Measurements from ENCODE around the gene ABHD12.
A peak's percentile ranks its signal among the peaks of the same experiment; 100 is the strongest.

ABHD12 gene

DNA sequence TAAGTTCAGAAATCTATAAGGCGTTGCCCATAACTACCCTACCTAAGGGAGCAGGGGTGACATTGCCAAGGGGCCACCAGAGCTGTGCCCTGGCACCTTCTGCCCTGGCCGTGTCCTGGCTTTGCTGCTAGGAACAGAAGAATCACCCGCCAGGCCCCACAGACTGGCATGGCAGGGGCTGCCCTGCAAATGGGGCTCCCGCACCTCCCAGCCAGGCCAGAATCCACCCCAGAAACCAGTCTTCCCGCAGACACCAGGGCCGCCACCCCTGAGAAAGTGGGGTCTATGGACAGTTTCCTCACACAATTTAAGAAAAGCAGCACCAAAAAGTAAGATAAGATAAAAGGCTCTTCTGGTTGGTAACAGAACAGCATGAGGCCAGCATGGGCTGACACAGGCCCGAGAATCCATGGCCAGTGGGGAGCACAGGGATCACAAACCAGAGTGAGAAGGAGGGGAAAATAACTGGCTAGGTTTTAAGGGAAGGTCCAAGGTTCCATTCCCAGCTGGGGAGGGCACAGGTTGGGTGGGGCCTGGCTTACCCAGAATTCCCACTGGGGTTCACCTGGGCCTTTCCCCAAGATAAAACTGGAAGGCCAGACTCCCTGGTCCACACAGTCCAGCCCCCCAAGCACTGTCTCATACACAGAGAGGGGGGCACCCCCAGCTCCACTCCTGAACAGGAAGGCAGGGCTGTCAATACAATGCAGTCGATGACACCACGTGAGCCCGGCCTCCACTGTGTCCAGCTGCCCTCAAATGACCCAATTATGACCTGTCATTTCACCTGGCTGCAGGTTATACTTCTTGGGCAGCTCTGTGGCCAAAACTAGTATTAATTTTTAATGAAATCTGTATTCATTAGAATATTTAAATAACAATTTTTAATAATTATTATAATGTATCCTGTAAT is 83.4 kb downstream of the ABHD12 start:
- no peak for DNase-seq (ENCODE audit: low spot score)

DNA sequence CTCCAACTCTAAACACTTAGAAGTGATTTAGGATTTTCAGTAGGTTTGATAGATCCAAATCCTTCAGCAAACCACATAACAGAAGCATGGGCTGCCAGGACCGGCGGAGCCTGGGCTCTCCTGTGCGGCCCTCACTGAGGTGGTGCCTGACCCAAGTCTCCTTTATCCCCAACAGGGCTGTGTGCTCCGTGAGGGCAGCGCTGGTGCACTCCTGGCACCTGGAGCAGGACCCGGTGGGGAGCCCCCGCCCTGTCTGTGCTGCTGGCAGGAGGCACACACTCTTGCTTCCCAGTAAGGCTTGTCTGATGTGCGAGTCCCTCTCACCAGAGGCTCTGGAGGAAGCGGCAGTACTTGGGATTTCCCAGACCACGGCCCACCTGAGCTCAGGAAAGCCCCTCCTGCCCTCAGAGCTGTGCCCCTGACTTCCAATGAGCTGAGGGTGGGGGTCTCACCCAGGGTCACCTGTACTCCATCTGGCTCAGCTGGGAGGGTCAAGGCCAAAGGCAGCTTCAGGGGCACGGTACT is 86.5 kb downstream of the ABHD12 start:
- no peak for DNase-seq (ENCODE audit: low spot score)

DNA sequence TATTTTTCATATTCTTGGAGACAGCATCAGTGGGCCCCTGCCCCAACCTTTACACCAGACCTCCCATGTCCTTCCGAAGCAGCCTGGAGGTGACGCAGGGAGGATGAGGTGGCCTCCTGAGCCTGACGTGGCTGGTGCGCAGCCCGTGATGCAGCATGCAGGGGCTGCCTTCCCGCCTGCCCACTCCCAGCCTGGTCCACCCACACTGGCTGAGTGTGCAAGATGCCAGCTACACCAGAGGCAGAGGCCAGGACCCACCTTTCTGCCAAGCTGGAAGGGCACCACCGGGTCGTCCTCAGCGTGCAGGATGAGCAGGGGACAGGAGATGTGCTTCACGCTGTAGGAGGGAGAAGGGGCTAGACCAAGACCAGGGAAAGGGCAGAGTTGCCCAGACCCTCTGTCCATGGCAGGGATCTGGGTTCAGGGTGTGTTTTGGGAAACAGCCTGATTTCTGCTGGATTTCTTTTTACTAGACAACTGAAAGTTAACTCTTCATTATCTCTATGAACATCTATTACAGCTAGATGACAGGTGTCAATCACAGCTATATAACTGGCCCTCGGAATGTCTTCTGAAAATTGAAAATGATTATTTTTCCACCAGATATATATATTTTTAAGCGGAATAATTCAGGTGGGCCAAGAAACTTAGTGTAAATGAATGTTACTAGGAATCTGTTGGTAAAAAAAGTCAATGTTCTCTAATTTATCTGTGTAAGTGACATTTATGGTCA is 87.2 kb downstream of the ABHD12 start:
- no peak for DNase-seq (ENCODE audit: low spot score)

DNA sequence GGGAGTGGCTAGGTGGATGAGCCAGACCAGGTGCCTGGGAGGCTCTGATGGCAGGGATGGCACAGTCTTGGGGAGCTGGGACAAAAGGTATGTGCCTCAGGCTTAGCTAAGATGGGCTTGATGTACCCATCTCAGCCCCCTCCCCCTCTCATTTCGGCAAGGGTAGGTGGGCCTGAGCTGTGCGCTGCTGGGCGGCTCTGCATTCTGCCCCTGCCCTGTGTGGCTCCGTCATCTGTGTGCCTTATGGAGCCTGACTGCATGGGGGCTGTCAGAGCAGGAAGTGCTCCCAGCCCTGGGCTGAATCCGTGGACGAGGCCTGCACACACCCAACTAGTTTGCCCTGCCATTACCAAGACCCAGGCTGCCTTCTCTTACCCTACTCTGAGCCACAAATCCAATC is 88.0 kb downstream of the ABHD12 start:
- no peak for DNase-seq (ENCODE audit: low spot score)

DNA sequence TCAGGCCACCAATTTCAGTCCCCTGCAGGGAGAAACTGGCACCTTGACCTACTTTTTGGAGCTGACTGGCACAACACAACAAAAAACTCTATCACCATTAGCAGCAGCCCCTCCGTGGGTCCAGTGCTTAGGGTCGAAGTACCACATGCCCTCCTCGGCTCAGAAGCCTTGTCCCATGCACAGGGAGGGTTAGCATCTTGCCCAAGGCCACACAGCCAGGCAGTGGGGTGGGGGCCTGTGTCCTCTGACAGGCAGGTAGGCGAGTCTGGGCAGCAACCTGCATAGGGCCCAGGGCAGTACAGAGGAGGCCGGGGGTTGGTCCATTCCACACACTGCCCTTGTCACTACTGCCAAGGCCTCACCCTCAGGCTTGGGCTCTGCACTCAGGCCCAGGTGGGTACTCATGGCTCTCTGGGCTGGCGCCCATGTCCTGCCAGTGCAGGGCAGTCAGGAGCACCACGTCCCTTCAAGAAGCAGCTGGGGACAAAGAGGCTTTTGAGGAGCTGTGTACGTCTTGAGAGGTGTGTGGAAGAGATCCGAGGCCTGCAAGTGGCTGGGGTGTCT is 89.2 kb downstream of the ABHD12 start:
- no peak for DNase-seq (ENCODE audit: low spot score)

DNA sequence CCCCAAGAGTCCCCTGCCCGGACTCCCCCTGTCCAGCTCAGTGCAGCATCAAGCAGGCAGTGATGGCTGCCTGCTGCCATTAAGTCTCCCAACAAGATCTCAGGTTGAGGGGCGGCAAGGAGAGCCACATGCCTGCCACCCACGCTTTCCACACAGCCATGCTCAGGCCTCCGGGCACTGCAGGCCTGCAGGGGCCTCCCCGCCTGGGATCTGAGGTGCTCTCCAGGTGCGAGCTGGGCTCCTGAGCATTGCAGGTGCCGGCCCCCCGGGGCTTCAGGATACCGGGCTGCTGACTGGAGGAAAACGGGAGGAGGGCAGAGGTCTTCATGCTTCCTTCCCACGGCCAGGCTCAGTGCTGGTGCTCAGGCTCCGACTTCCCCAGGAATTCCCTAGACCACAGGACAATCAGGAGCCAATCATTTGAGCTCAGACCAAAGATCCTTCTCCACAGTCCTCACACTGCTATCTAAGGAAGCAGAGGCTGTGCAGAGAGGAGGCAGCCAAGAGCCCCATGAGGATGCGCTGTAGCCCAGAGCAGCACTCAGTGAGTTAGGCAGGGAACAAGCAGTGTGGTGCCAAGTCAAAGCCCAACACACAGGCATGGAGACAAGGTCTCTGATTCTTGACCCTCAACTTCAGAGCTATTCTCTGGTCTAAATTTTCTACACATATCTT is 90.0 kb downstream of the ABHD12 start:
- no peak for DNase-seq (ENCODE audit: low spot score)

DNA sequence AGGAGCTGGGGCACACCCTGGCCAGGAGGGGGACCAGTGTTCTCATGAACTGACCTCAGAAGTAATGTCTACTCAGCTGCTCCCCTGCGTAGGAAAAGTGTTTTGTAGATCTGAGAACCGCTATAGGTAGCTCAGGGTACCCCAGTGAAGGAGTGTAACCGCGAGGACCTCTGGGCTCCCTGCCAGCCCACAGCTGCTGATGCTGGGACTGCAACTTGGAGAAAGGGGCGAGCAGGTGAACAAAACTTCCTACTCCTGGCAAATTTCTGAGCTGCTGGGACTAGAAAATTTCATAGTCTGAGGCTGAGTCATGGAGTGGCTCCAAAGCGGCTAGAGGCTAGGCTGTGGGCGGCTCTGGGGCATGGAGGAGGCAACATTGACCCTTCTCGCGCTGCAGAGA is 90.8 kb downstream of the ABHD12 start:
- DNase-seq (ENCODE audit: low spot score), result no peak

DNA sequence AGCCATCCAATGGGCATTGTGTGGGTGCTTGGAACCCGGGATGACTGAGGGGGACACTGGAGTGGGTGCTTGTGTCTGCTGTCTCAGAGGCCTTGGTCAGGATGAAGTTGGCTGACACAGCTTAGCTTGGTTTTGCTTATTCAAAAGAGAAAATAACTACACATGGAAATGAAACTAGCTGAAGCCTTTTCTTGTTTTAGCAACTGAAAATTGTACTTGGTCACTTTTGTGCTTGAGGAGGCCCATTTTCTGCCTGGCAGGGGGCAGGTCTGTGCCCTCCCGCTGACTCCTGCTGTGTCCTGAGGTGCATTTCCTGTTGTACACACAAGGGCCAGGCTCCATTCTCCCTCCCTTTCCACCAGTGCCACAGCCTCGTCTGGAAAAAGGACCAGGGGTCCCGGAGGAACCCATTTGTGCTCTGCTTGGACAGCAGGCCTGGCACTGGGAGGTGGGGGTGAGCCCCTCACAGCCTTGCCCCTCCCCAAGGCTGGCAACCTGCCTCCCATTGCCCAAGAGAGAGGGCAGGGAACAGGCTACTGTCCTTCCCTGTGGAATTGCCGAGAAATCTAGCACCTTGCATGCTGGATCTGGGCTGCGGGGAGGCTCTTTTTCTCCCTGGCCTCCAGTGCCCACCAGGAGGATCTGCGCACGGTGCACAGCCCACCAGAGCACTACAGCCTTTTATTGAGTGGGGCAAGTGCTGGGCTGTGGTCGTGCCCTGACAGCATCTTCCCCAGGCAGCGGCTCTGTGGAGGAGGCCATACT is 93.3 kb downstream of the ABHD12 start:
- DNase-seq (ENCODE audit: low spot score), result no peak

DNA sequence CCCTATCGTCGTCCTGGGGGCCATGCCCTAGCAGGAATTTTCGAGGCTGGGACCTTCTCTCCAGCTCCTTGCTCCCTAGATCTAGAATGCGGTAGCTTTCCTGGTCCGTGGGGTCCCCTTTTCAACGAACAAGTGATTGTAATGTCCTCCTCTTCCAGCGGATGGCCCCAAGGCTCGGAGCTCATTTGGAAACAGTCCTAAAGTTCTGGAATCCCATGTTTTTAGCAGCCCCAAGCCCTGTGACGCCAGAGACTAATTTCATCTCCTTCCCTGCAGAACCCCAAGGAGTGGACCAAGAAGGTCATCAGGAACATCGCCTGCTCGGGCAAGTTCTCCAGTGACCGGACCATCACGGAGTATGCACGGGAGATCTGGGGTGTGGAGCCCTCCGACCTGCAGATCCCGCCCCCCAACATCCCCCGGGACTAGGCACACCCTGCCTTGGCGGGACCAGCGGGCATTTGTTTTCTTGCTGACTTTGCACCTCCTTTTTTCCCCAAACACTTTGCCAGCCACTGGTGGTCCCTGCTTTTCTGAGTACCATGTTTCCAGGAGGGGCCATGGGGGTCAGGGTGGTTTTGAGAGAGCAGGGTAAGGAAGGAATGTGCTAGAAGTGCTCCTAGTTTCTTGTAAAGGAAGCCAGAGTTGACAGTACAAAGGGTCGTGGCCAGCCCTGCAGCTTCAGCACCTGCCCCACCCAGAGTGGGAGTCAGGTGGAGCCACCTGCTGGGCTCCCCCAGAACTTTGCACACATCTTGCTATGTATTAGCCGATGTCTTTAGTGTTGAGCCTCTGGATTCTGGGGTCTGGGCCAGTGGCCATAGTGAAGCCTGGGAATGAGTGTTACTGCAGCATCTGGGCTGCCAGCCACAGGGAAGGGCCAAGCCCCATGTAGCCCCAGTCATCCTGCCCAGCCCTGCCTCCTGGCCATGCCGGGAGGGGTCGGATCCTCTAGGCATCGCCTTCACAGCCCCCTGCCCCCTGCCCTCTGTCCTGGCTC is 94.2 kb downstream of the ABHD12 start:
- DNase-seq (ENCODE audit: low spot score), result peak; percentile 57

DNA sequence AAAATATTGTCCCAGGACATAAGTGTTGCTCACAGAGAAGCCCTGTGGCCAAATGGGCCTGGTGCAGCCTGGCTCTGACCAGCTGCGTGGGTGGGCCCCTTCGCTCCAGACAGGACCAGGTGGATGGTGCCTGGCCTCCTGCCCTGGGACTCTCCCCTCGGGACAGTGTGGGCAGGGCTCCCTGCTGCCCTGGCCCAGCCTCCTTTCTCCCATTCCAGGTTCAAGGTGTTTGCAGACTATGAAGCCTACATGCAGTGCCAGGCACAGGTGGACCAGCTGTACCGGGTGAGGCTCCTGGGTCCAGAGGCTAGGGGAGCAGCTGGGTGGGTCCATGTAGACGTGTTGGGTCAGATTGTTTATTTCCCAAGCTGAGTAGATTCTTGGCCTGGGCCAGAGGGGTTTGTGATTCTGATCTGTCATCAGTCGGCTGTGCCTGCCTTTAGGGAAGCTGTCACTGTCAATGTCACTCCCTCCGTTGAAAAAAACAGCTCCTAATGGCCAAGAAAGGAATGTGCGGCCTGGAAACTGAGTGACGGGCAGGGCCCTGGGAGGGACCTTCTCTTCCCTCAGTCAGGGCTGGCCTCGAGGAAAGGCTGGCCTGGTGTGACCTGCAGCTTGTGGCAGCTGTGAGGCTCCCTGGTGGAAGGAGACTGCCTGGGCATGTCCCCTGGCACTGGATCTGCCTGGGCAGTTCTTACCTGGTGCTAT is 95.1 kb downstream of the ABHD12 start:
- DNase-seq (ENCODE audit: low spot score), result peak; percentile 52

DNA sequence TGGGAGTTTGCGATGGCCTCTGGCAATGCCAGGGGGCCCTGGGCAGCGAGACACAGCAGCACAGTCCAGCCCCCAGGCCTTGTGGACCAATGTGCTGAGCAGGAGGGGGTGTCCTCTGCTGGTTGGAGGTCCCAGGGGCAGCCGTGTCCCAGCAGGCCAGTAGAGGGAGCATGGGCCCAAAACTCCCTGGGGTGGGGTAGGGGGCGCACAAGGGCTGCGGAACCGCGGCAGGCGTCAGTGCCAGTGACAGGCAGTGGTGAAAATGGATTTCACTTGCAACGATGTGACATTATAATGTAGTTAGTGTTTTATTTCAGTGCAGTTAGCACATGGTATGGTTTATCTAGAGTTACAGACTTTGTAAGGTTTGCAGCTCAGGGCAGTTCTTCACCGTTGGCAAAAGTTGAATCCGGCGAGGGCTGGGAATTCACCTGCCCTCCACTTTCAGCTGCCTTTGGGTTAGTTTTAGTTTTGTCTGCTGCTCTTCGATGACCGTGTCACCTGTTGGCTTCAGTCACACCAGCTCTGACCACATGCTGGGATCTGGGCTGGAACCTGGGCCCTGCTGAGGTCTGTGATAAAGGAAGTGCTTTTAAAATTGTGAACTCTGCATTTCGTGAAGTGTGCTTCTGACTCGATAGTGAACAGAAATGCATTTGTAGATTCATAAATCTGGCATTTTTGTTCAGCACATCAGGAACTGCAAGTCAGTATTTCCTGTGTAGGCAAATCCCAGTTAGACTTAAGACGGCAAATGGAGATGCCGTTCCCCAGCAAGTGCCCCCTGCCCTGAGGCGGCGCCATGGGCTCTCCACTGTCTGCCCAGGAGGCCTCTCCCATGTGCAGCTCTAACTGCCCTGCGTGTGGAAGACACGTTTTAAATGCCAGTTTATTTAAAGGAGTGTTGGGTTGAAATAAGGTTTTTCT is 95.9 kb downstream of the ABHD12 start:
- peak; percentile 94 for DNase-seq (ENCODE audit: low spot score)

DNA sequence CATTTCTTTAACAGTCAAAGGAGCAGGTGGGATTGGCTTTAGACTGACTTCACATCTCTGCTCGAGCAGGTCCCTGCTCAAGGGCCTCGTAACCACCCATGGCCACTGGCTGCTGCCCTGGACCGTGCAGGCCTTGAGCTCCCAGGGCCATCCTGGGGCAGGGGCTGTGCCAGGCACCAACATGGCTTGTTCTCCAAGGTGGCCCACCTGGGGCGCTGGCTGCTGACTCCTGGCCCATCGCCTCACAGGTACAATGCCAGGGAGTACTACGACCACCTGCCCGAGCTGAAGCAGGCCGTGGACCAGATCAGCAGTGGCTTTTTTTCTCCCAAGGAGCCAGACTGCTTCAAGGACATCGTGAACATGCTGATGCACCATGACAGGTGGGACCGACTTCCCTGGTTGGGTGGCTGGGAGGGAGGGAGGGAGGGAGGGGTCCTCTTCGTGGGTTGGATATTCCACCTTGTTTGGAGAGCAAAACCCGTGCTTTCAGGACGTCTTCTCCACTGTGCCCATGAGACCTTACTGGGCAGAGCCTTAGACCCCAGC is 96.7 kb downstream of the ABHD12 start:
- no peak for DNase-seq (ENCODE audit: low spot score)

DNA sequence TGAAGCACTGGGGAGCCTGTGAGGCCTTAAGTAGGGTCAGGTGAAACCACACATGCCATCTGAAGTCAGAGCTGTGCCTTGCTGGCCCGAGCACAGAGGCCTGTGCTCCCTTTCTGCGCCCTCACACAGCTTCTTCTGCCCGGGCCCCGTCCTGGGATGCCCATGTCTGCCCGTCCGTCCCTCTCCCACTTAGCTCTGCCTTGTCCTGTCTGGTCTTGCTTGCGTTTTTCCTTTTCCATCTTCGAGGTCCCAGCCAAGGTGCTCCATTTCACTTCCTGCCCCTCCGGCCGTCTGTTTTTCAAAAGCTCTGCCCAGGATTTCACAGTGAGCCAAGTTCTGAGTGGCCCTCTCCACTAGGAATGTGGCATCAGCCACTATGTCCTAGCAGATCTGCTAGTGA is 97.1 kb downstream of the ABHD12 start:
- DNase-seq (ENCODE audit: low spot score), result no peak

DNA sequence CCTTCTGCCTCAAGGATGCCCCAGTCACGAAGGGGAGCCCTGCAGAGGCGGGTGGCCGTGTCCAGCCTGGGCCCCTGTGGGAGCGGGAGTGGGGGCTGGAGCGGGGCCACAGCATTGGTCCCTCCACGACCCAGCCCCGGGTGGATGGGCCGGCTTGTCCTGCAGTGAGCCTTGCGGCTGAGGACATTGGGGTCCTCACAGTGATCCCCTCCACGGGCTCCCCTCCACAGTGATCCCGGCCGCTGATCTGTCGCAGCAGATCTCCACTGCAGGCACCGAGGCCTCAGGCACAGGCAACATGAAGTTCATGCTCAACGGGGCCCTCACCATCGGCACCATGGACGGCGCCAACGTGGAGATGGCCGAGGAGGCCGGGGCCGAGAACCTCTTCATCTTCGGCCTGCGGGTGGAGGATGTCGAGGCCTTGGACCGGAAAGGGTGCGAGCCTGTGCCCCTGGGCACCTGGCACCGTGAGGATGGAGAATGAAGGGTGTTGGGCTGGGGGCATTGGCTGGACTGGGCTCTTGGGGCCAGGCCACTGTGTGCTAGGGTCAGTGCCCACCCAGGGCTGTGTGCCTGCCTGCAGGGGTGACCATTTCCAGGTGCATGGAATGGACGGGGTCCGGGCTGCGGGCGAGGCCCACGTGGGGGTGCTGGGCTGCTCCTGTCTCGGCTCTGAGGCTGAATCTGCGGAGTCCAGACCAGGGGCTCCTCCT is 98.3 kb downstream of the ABHD12 start:
- no peak for DNase-seq (ENCODE audit: low spot score)

DNA sequence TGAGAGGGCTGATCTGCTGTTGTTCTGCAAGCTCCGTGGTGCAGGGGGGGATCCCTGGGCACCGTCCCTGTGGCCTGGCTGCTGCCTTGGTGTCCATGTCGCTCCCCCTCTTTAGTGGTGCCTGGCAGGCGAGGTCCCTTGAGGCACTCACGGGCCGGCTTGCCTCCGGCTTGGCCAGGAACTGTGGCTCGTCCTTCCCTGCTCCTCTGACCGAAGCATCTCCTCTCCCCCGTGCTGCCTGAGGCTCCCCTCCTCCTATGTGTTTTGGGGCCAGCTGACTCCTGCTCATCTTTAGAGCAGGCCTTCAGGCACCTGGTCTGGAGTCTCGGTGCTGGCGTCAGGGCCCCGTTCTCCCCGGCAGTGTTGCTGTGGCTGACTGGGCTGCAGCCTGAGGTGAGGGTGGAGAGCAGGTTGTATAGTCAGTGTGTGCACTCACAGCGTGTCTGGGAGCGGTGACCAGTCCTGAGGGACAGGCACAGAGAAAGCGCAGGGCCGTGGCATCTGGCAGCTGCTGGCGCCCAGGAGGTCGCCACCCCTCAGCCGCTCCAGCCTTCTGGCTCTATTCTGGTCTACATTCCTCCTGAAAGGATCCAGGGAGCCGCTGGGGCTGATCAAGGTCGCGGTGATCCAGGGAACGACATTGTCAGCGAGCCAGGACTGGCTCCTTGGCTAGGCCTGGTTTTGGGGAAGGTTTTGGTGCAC is 99.1 kb downstream of the ABHD12 start:
- no peak for DNase-seq (ENCODE audit: low spot score)

DNA sequence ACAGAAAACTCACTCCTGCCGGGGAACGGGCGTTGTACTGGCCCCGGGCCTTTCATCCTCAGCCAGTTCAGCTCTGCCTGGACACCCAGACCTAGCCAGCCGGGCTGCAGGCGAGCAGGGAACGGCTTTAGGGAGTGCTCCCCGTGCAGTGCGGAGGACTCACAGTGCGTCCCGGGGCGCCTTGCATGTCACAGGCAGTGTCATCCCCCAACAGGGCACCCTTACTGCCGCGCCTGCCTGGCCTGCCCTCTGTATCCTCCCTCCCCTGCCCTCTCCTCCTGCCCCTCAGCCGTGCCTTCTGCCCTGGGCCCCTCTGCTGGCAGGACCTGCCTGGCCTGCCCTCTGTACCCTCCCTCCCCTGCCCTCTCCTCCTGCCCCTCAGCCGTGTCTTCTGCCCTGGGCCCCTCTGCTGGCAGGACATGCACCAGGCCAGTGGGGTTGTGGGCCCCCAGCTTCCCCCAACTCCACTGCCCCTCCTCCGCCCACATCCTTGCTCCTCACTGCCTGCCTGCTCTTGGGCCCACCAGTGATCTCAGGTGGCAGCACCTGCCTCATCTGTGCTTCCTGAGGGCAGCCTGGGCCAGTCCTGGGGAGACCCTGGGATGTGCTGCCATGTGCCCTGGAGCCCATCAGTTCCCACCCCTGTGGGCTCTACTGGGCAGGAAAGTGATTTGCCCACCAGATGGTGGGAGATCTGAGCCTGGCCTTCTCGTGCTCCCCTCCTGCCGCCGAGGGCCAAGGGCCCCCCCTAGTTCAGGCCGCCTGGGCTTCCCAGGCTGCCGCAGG is 99.8 kb downstream of the ABHD12 start:
- DNase-seq (ENCODE audit: low spot score), result no peak

Measured in iPS-NIHi11 (cell line).